ENCODE results near the gene ANKAR.

ANKAR gene

GRCh38 chr2:189723192-189723591 is 48.7 kb downstream of the ANKAR start:
- DNase-seq: no peak

Measured in MV-4-11 (cell line).